Measurements from ENCODE around the gene SUMO3. TPM values are rescaled to one million over a fixed set of nuclear protein-coding genes. Genes with fewer than 3 reads are reported as not detected.

SUMO3 gene
- total and polyA plus RNA-seq, 2 of the 13 experiments (the other 11 are each of a cell fraction or from before 2014, with no cell fraction given) = 51.4 to 92.4 TPM

GRCh38 chr21:44858791-44859190, 40.9 kb upstream of the SUMO3 start:
- no peaks in the 10 kb centered on the region for H3K9me3 ChIP-seq (ENCODE audit: low read length)
- peaks cover 100% of the 10 kb centered on the region for H4K20me1 ChIP-seq (ENCODE audit: insufficient read depth, low read length)
- no TSS peak for BruUV-seq (replicated peaks)
- POLR2A ChIA-PET = no interaction called here
- in situ Hi-C loops (cut with HindIII; ENCODE audit: extremely low pct_ligation_motif_present, low pct_unique_long_range_greater_than_20kb) (no loop called here), intact Hi-C loops (cut with micrococcal nuclease; ENCODE audit: unreplicated experiment) (no loop called here)
- no peak overlapping the region for H3K9ac ChIP-seq (ENCODE audit: insufficient read depth, low read depth, low read length)
- H3K27me3 ChIP-seq (ENCODE audit: control insufficient read depth in 1 of 2, insufficient read depth in 2 of 2, low read length in 2 of 2) = no peaks in the 10 kb centered on the region
- over 99% methylated on average over 9 of the region's 10 CpGs for WGBS (ENCODE audit: low lambda C conversion rate)
- ATAC-seq = no peak
- CTCF ChIA-PET (ENCODE audit: low intra/inter-chr PET ratio, low total read pairs) = no interaction called here
- H3K27ac ChIP-seq (ENCODE audit: extremely low read length, insufficient read depth, low read length) = no peak overlapping the region
- H3K4me3 ChIP-seq (replicated peaks in 1 of 3; ENCODE audit: insufficient read depth in 1 of 3, low read depth in 2 of 3, low read length in 3 of 3) = no peak overlapping the region
- no peak for TF ChIP-seq ATAD3A (CRISPR knock-in tag; IDR thresholded peaks at IDR 0.05)
- TF ChIP-seq POLR2AphosphoS2 (IDR thresholded peaks at IDR 0.05; ENCODE audit: low read depth, low read length) = no peak
- TF ChIP-seq ZNF883 (CRISPR knock-in tag; IDR thresholded peaks at IDR 0.05; ENCODE audit: not compliant biosample characterization) = no peak
- TF ChIP-seq ARNT (IDR thresholded peaks at IDR 0.05) = no peak
- TF ChIP-seq KLF12 (CRISPR knock-in tag; IDR thresholded peaks at IDR 0.05; ENCODE audit: borderline replicate concordance) = no peak
- 0 out of 2 replicates have a peak, but pooled peaks have one; percentile 19 for TF ChIP-seq ZFP91 (CRISPR knock-in tag; IDR thresholded peaks at IDR 0.05; ENCODE audit: borderline replicate concordance)
- H3K79me2 ChIP-seq (ENCODE audit: insufficient read depth, low read length) = peaks cover 93% of the 10 kb centered on the region
- no peak for DNase-seq (ENCODE audit: low spot score)
- no peak overlapping the region for H2AFZ ChIP-seq (ENCODE audit: low read length)
- H3K4me1 ChIP-seq (ENCODE audit: insufficient read depth, low read length) = peaks cover 25% of the 10 kb centered on the region; the same call in 1 of the 2 replicates
- no peak for FAIRE-seq
- no peak overlapping the region for H3K4me2 ChIP-seq (ENCODE audit: low read depth, low read length)
- peaks cover 58 to 95% of the 10 kb centered on the region in 2 experiments for H3K36me3 ChIP-seq (replicated peaks in 1 of 2; ENCODE audit: control insufficient read depth in 1 of 2, insufficient read depth in 2 of 2, low read length in 2 of 2)

- Histone ChIP-seq H2AFZ (ENCODE audit: low read length) (no peak overlapping the region), H3K4me2 (ENCODE audit: low read depth, low read length) (no peak overlapping the region), H4K20me1 (ENCODE audit: insufficient read depth, low read length) (peaks cover 99% of the 10 kb centered on the region), H3K4me3 (replicated peaks in 1 of 3; ENCODE audit: insufficient read depth in 1 of 3, low read depth in 2 of 3, low read length in 3 of 3) (no peak overlapping the region), H3K36me3 (replicated peaks in 1 of 2; ENCODE audit: control insufficient read depth in 1 of 2, insufficient read depth in 2 of 2, low read length in 2 of 2) (peaks cover 58 to 95% of the 10 kb centered on the region in 2 experiments), H3K9ac (ENCODE audit: insufficient read depth, low read depth, low read length) (no peak overlapping the region), H3K27me3 (ENCODE audit: control insufficient read depth in 1 of 2, insufficient read depth in 2 of 2, low read length in 2 of 2) (no peaks in the 10 kb centered on the region), H3K79me2 (ENCODE audit: insufficient read depth, low read length) (peaks cover 93% of the 10 kb centered on the region), H3K9me3 (ENCODE audit: low read length) (no peaks in the 10 kb centered on the region), H3K4me1 (ENCODE audit: insufficient read depth, low read length) (peaks cover 20% of the 10 kb centered on the region; the same call in 1 of the 2 replicates), H3K27ac (ENCODE audit: extremely low read length, insufficient read depth, low read length) (no peak overlapping the region)
- no peak for TF ChIP-seq ZNF563 (CRISPR knock-in tag; IDR thresholded peaks at IDR 0.05)
- no peak for TF ChIP-seq KDM6A (CRISPR knock-in tag; IDR thresholded peaks at IDR 0.05; ENCODE audit: low read depth)
- 0 out of 2 replicates have a peak, but pooled peaks have one; percentile 24 for TF ChIP-seq POLR2G (IDR thresholded peaks at IDR 0.05; ENCODE audit: low read depth, low read length)
- no peak for TF ChIP-seq KLF6 (CRISPR knock-in tag; IDR thresholded peaks at IDR 0.05)
- TF ChIP-seq ZNF564 (CRISPR knock-in tag; IDR thresholded peaks at IDR 0.05) = no peak
- intact Hi-C loops (cut with micrococcal nuclease; ENCODE audit: unreplicated experiment) = no loop called here
- POLR2A ChIA-PET = no interaction called here
- in situ Hi-C loops (cut with HindIII; ENCODE audit: extremely low pct_ligation_motif_present, low pct_unique_long_range_greater_than_20kb) = no loop called here
- ATAC-seq (no peak), DNase-seq (ENCODE audit: low spot score) (no peak), FAIRE-seq (no peak)
- 91% methylated on average over 13 of the region's 15 CpGs for WGBS (ENCODE audit: low lambda C conversion rate)
- no TSS peak for BruUV-seq (replicated peaks)
- CTCF ChIA-PET (ENCODE audit: low intra/inter-chr PET ratio, low total read pairs) = no interaction called here
These were observed 40.4 kb upstream of the SUMO3 start for GRCh38 chr21:44858291-44858690.
